A549 treated with Mapracorat at 1 μM for 4 hours (cell line): Measurements from ENCODE around the gene GNB3. TPM values are rescaled to one million over a fixed set of nuclear protein-coding genes. Genes with fewer than 3 reads are reported as not detected.

ENCODE experiments used
- total RNA-seq: library from RNA; stranded (reverse); fragments of 200-300 nt; extraction: Qiagen RNA extraction; gene quantifications from 5 replicates; pipeline ENCODE4 v1.2.3, GENCODE V29; 2022

GNB3 gene
- total RNA-seq, result 1.2 to 2.3 TPM (median 1.9 TPM) in 5 replicates

GRCh38 chr12:6840761-6841515 is at the start of gene GNB3:
TSS of gene GNB3 (plus strand) at chr12:6840925. CDS start at chr12:6841288, 363 bp downstream.

GRCh38 chr12:6821591-6822425 is 18.9 kb upstream of the GNB3 start, which contains the start of gene GPR162:
TSS of gene GPR162 (plus strand) at chr12:6821821. CDS start at chr12:6823899, 2,078 bp downstream.

GRCh38 chr12:6827982-6828780 is 12.5 kb upstream of the GNB3 start, which contains the start of gene P3H3:
TSS of gene P3H3 (plus strand) at chr12:6828407. CDS start at chr12:6828441, 34 bp downstream.

GRCh38 chr12:6851153-6851920 is 10.6 kb downstream of the GNB3 start, which contains the start of gene CDCA3:
TSS of gene CDCA3 (minus strand) at chr12:6851286. CDS start at chr12:6850952, 334 bp downstream.

GRCh38 chr12:6851921-6852650 is 11.4 kb downstream of the GNB3 start, which contains the start of gene USP5:
TSS of gene USP5 (plus strand) at chr12:6852150. CDS start at chr12:6852180, 30 bp downstream.

GRCh38 chr12:6867413-6868210 is 26.9 kb downstream of the GNB3 start, which contains the start of gene TPI1:
TSS of gene TPI1 (plus strand) at chr12:6867531. CDS start at chr12:6867567, 36 bp downstream.

GRCh38 chr12:6873094-6874014 is 32.6 kb downstream of the GNB3 start, which contains the start of gene SPSB2:
TSS of gene SPSB2 (minus strand) at chr12:6873303. CDS start at chr12:6872901, 402 bp downstream.

Other genes with a start within 250 kb of the GNB3 start
- gene CHD4, start 233.5 kb upstream of the GNB3 start, total RNA-seq, result 59.8 to 76.6 TPM (median 62.8 TPM) in 5 replicates
- gene LPAR5, start 205.0 kb upstream of the GNB3 start, total RNA-seq, result 0.38 to 0.97 TPM (median 0.66 TPM) in 5 replicates
- 0.08 to 0.40 TPM (median 0.15 TPM) in 3 of 5 replicates, not detected in the others for gene ACRBP, start 193.5 kb upstream of the GNB3 start, total RNA-seq
- gene ING4, start 177.8 kb upstream of the GNB3 start, total RNA-seq, result 13.8 to 19.8 TPM (median 15.7 TPM) in 5 replicates
- gene ZNF384, start 151.6 kb upstream of the GNB3 start, total RNA-seq, result 50.6 to 58.9 TPM (median 55.4 TPM) in 5 replicates
- 0.64 to 1.0 TPM (median 0.73 TPM) in 5 replicates for gene PIANP, start 140.1 kb upstream of the GNB3 start, total RNA-seq
- gene COPS7A, start 116.9 kb upstream of the GNB3 start, total RNA-seq, result 47.2 to 58.3 TPM (median 55.9 TPM) in 5 replicates
- gene MLF2, start 87.8 kb upstream of the GNB3 start, total RNA-seq, result 252 to 312 TPM (median 307 TPM) in 5 replicates
- gene PTMS, start 74.6 kb upstream of the GNB3 start, total RNA-seq, result 703 to 949 TPM (median 926 TPM) in 5 replicates
- gene LAG3, start 68.4 kb upstream of the GNB3 start, total RNA-seq, result 0.89 to 2.3 TPM (median 1.4 TPM) in 5 replicates
- gene CD4, start 51.4 kb upstream of the GNB3 start, total RNA-seq, result not detected in 5 replicates
- 0.23 to 0.53 TPM (median 0.45 TPM) in 5 replicates for gene GPR162, start 19.1 kb upstream of the GNB3 start, total RNA-seq
- gene P3H3, start 12.5 kb upstream of the GNB3 start, total RNA-seq, result 19.8 to 29.8 TPM (median 28.7 TPM) in 5 replicates
- 71.5 to 81.3 TPM (median 75.3 TPM) in 5 replicates for gene CDCA3, start 10.4 kb downstream of the GNB3 start, total RNA-seq
- 74.8 to 79.3 TPM (median 76.6 TPM) in 5 replicates for gene USP5, start 11.2 kb downstream of the GNB3 start, total RNA-seq
- 1,486 to 1,673 TPM (median 1,653 TPM) in 5 replicates for gene TPI1, start 26.6 kb downstream of the GNB3 start, total RNA-seq
- gene SPSB2, start 32.4 kb downstream of the GNB3 start, total RNA-seq, result 23.1 to 34.6 TPM (median 32.3 TPM) in 5 replicates
- gene LRRC23, start 63.9 kb downstream of the GNB3 start, total RNA-seq, result 16.4 to 19.0 TPM (median 18.3 TPM) in 5 replicates
- gene ENO2, start 73.7 kb downstream of the GNB3 start, total RNA-seq, result 35.9 to 40.2 TPM (median 37.3 TPM) in 5 replicates
- gene ATN1, start 87.0 kb downstream of the GNB3 start, total RNA-seq, result 48.7 to 75.7 TPM (median 72.9 TPM) in 5 replicates
- not detected in 5 replicates for gene RNU7-1, start 102.9 kb downstream of the GNB3 start, total RNA-seq
- gene C12orf57, start 103.1 kb downstream of the GNB3 start, total RNA-seq, result 275 to 319 TPM (median 310 TPM) in 5 replicates
- gene PTPN6, start 110.4 kb downstream of the GNB3 start, total RNA-seq, result 7.9 to 13.5 TPM (median 11.7 TPM) in 5 replicates
- gene PHB2, start 129.7 kb downstream of the GNB3 start, total RNA-seq, result 289 to 333 TPM (median 326 TPM) in 5 replicates
- gene EMG1, start 130.0 kb downstream of the GNB3 start, total RNA-seq, result 56.9 to 66.4 TPM (median 62.2 TPM) in 5 replicates
- 25.5 to 29.9 TPM (median 29.1 TPM) in 5 replicates for gene LPCAT3, start 177.6 kb downstream of the GNB3 start, total RNA-seq
- 38.3 to 56.5 TPM (median 44.5 TPM) in 5 replicates for gene C1S, start 219.8 kb downstream of the GNB3 start, total RNA-seq